Gastrocnemius medialis (tissue), 4 donors: ENCODE data around the gene SYCP2.

Source experiments
- POLR2A ChIP-seq, 2 donors: fragments of 450-650 bp; IDR thresholded peaks; one replicate each; pipeline ENCODE4 v1.6.1; 2017; ENCODE audit warnings: antibody characterized with exemption in 2 of 2, mild to moderate bottlenecking in 2 of 2, moderate library complexity in 2 of 2
- TF ChIP-seq, protein P1 (sequence below), 5 experiments: fragments of 450-650 bp in 3 of 5; fragments of 200-600 bp in 2 of 5; sonication (generic) in 2 of 5; IDR thresholded peaks in 4 of 5; conservative IDR thresholded peaks in 1 of 5; 1 replicate in 4 of 5; 2 replicates in 1 of 5; pipeline ENCODE4 v1.5.1; 2016 to 2019; ENCODE audit warnings: antibody characterized with exemption in 5 of 5, mild to moderate bottlenecking in 3 of 5, moderate library complexity in 3 of 5

DNA sequence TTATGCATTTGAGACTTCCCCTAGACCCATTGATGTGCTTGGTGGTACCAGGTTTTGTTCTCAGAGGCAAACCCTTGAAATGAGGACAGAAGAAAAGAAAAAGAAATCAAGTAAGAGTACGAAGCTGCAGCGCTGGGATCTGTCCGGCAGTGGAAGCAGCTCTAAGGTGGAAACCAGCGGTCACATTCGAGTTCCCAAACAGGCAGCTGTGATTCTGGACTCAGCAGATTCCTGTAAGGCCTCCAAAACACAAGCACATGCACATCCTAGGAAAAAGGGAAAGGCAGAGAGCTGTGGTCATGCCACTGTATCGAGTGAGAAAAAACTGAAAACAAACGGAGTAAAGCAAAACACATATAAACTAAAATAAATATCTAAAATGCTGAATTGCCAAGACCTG, 11.3 kb upstream of the SYCP2 start:
- TF ChIP-seq, protein P1, sequence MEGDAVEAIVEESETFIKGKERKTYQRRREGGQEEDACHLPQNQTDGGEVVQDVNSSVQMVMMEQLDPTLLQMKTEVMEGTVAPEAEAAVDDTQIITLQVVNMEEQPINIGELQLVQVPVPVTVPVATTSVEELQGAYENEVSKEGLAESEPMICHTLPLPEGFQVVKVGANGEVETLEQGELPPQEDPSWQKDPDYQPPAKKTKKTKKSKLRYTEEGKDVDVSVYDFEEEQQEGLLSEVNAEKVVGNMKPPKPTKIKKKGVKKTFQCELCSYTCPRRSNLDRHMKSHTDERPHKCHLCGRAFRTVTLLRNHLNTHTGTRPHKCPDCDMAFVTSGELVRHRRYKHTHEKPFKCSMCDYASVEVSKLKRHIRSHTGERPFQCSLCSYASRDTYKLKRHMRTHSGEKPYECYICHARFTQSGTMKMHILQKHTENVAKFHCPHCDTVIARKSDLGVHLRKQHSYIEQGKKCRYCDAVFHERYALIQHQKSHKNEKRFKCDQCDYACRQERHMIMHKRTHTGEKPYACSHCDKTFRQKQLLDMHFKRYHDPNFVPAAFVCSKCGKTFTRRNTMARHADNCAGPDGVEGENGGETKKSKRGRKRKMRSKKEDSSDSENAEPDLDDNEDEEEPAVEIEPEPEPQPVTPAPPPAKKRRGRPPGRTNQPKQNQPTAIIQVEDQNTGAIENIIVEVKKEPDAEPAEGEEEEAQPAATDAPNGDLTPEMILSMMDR (IDR thresholded peaks at IDR 0.05 in 4 of 5, conservative IDR thresholded peaks at IDR 0.05 in 1 of 5), result no peak
- no peak for TF ChIP-seq POLR2A (IDR thresholded peaks at IDR 0.05)
